Activated CD4-positive, alpha-beta T cell treated with anti-CD3 and anti-CD28 coated beads for 24 hours (primary cell): Measurements from ENCODE around the gene CCDC57.

Source experiments
- DNase-seq, 2 donors: peaks; one replicate each; pipeline ENCODE4 v3.0.0-alpha.2; 2020; ENCODE audit warnings: low read depth in 2 of 2

Gene CCDC57

DNA sequence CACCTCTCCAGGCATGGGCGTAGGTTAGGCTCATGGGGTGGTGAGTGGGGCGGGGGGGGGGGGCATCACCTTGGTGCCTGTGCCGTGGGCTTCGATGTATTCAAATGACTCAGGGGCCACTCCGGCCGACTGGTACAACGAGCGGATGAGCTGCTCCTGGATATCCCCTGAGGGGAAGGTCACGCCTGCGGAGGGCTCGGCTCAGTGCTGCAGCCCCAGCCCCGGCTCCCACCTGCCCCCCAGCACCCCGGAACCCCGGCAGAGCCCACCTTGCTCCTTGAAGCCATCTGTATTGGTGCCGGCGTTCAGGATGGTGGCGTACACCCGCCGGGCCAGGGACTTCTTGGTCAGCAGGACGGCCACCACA is 120.0 kb downstream of the CCDC57 start:
- no peak for DNase-seq

DNA sequence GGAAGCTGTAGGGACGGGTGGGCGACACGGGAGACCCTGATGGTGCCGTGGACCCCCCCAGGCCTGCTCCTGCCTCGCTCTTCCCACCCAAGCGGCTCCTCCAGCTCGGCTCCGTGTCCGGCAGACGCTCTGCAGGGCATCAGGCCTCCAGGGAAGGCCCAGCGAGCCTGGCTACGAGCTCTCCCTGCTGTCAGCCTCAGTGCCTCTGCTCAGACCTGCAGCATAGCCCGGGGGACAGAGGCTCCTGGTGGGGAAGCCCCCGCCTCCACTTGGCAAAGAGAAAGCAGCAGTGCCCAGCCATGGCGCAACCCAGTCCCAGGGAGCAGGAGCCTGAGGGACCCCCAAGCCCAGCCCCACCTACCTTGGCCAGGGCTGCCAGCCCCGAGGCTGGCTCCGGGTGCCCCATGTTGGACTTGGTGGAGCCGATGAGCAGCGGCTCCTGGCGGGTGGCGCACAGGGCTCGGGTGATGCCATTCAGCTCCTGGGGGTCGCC is 120.5 kb downstream of the CCDC57 start:
- DNase-seq, result no peak

- no peak for DNase-seq
These were observed 121.2 kb downstream of the CCDC57 start for GRCh38 chr17:82091264-82092066.

- DNase-seq, result no peak
These were observed 121.9 kb downstream of the CCDC57 start for GRCh38 chr17:82090549-82091263.

DNA sequence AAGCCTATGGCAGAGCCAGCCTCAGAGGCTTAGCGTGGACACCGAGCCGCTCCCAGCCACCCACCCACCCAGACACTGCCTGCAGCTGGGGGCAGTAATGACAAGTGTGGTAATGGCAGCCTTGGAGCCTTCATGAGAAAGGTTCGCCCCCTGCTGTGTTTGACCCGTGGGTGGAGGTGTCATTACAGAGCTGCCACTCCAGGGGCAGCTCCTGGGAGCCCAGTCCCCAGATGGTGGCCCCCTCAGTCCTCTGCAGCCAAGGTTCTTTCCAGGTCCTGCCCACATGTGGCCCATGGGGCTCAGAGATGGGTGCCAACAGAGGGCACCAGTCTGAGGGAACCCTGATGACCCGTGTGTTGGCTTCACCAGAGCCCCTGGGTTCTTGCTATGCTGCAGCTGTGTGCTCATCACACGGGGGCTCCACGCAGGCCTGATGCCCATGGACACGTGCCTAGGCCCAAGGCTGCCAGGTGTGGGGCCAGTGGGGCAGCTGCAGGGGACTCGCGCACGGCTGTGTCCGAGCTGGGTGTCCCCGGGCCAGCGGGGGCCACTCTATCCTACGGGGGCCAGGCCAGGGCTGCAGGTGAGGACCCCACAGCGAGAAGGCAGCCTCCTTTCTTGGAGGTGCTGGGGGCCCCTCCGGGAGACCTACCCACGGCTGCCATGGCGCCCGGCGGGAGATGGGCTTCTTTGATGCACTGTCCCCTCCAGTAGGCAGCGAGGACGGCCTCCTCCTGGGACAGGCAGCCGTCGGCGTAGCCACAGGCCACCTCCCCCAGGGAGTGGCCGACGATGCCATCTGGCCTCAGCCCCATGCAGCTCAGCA is 122.7 kb downstream of the CCDC57 start:
- DNase-seq, result no peak

DNA sequence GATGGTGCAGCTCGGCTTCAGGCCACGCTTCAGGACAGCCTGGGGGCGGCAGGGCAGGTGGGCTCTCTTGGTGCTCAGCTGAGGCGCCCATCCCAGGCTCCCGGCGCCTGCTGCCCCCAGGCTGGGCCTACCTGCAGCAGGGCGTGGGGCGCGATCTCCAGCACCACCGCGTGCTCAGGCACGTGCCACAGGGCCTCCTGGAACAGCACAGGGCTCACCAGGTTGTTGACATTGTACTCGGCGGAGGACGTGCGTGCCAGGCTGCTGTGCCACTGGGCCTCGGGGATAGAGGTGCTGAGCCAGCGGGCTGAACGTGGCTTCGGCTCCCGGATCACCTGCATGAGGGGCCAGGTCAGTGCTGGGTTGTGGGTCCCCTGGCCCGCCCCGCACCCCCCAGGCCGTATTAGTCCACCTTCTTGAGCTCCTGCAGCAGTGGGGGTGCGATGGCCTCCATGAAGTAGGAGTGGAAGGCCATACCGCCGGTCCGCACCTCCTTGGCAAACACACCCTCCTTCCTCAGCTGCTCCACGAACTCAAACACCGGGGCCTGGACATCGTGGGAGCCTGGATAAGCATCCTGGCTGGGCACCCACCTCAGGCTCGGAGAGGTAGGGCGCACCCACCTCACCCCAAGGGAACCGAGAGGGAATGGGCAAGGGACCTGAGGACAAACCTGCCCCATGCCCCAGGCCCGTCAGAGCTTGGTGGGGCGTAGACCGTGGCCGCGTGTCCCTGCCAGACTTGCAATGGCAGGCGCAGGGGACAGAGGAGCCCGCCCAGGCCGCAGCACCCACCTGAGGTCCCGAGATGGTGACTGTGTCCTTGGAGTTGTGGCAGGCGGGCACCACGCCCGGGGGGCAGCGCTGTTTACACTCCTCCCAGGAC is 123.6 kb downstream of the CCDC57 start:
- DNase-seq, result no peak

DNA sequence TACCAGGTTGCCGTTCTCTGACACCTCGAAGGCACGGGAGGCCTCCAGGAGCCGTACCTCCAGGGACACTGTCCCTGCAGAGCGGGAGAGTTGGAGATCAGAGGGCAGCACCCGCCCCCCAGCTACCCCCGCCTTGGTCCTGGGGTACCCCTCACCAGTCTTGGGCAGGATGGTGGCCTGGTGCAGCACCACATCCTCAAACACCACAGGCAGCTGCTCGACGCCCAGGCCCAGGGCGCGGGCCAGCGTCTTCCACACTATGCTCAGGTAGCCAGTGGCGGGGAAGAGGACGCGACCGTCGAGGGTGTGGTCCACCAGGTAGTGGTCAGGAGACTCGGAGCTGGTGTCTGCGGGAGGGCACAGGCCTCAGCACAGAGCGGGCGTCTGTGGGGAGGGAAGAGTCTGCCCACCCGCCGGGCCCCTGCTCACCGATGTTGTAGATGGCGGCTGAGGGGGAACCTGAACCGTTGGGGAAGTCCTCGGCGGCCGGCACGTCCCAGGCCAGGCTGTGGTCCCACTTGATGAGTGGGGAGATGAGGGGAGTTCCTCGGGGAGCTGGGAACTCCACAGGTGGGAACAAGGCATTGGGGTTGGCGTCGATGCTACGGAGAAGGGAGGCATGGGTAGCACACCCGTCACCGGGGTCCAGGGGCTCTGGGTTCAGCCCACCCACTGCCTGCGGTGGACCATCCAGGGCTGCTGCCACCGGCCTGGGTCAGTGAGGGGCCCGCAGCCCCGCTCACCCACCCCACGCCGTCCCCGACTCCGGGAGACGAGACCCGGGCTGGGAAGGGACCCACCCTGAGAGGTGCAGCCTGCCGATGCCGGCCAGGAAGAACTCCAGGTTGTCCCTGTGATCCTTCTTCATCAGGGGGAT is 124.4 kb downstream of the CCDC57 start:
- DNase-seq, result no peak

- DNase-seq, result no peak
These were observed 125.4 kb downstream of the CCDC57 start for GRCh38 chr17:82086941-82087906.

- no peak for DNase-seq
These were observed 126.5 kb downstream of the CCDC57 start for GRCh38 chr17:82085931-82086764.

GRCh38 chr17:82085031-82085861 is 127.4 kb downstream of the CCDC57 start:
- DNase-seq, result no peak

GRCh38 chr17:82084373-82085030 is 128.1 kb downstream of the CCDC57 start:
- no peak for DNase-seq

DNA sequence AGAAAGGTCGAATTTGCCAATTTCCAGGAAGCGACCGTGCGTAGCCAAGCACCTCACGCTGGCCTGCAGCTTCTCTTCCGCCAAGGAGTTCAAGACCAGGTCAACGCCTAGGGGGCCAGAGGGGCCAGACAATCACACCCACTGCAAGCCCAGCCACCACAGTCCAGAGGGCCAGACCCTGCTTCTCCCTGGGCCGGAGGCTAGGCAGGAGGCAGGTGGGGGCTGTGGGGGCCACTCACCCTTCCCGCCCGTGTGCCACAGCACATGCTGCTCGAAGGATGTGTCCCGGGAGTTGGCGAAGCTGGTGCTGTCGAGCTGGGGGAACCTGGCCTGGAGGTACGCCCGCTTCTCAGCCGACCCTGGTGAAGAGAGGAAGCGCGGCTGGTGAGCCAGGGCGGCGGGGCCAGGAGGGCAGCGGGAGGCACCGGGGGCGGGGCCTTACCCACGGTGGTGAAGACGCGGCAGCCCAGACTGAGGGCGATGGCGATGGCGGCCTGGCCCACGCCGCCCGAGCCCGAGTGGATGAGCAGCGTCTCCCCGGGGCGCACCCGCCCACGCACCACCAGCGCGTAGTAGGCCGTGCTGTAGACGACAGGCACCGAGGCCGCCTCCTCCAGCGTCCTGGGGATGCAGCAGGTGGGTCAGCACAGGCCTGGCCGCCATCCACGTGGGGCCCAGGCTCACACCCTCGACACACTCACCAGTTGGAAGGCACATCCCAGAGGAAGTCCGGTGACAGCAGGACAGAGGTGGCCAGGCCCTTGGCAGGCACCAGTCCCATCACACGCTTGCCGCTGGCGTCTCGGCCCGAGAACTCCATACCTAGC is 128.9 kb downstream of the CCDC57 start:
- no peak for DNase-seq

DNA sequence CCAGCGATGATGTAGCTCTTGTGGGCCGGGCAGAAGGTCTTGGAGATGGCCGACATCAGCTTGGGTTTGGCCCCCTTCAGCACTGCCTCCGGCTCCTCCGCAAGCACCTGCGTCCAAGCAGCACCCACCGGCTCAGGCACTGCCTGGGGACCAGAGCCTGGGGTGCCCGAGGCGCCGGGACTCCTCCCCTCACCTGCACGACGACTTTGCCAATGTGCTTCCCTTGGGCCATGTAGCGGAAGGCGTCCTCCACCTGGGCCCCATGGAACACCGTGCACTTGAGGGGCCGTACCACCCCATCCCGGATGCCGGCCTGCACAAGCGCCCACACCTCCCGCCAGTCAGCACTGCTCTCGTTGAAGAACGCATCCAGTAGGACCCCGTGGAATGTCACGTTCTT is 129.6 kb downstream of the CCDC57 start:
- DNase-seq, result no peak

- no peak for DNase-seq
These were observed 130.2 kb downstream of the CCDC57 start for GRCh38 chr17:82082456-82082855.

DNA sequence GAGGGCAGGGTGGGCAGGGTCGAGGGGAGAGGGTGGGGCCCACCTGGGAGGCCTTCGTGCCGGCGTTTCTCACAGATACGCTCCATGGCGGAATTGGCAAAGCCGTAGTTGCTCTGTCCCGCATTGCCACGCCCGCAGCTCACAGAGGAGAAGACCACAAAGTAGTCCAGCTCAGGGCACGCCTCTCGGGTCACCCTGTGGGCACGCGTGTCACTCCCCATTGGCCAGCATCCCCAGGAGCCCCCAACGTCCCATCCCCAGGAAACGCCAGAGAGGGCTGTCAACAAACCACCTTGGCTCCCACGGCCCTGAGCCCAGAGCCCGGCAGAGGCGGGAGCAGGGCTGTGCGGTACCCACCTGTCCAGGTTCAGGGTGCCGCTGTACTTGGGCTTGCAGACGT is 130.7 kb downstream of the CCDC57 start:
- no peak for DNase-seq

GRCh38 chr17:82081546-82081945 is 131.1 kb downstream of the CCDC57 start:
- no peak for DNase-seq
